ENCODE data around the gene NPPA.
"Not testable (repeated sequence)": the region's sequence is repeated elsewhere in the genome, so short reads cannot be mapped to it uniquely, and the experiment has no call there.

NPPA gene

GRCh38 chr1:11847667-11848372 is at the start of gene NPPA:
Gene NPPA (minus strand): TSS chr1:11847783. CDS start chr1:11847684, 99 bp downstream.
- peak; percentile 39 for DNase-seq (ENCODE audit: low spot score)

GRCh38 chr1:11894501-11894900 is 46.9 kb upstream of the NPPA start:
- DNase-seq (ENCODE audit: low spot score): not testable (repeated sequence)

- DNase-seq (ENCODE audit: low spot score): peak; percentile 83
Measured at GRCh38 chr1:11893907-11894251, 46.3 kb upstream of the NPPA start.

- DNase-seq (ENCODE audit: low spot score): no peak
Measured at GRCh38 chr1:11891433-11892186, 44.0 kb upstream of the NPPA start.

GRCh38 chr1:11888877-11889208 is 41.3 kb upstream of the NPPA start:
- no peak for DNase-seq (ENCODE audit: low spot score)

GRCh38 chr1:11888206-11888876 is 40.8 kb upstream of the NPPA start:
- no peak for DNase-seq (ENCODE audit: low spot score)

GRCh38 chr1:11887666-11888007 is 40.1 kb upstream of the NPPA start:
- no peak for DNase-seq (ENCODE audit: low spot score)

GRCh38 chr1:11886986-11887665 is 39.5 kb upstream of the NPPA start:
- no peak for DNase-seq (ENCODE audit: low spot score)

- no peak for DNase-seq (ENCODE audit: low spot score)
Measured at GRCh38 chr1:11885916-11886315, 38.3 kb upstream of the NPPA start.

GRCh38 chr1:11882814-11883538 is 35.4 kb upstream of the NPPA start:
- no peak for DNase-seq (ENCODE audit: low spot score)

- no peak for DNase-seq (ENCODE audit: low spot score)
Measured at GRCh38 chr1:11881749-11882441, 34.3 kb upstream of the NPPA start.

GRCh38 chr1:11880911-11881748 is 33.5 kb upstream of the NPPA start:
- no peak for DNase-seq (ENCODE audit: low spot score)

- no peak for DNase-seq (ENCODE audit: low spot score)
Measured at GRCh38 chr1:11880181-11880575, 32.6 kb upstream of the NPPA start.

- no peak for DNase-seq (ENCODE audit: low spot score)
Measured at GRCh38 chr1:11879311-11880180, 32.0 kb upstream of the NPPA start.

GRCh38 chr1:11878891-11879190 is 31.3 kb upstream of the NPPA start:
- no peak for DNase-seq (ENCODE audit: low spot score)

GRCh38 chr1:11878081-11878890 is 30.7 kb upstream of the NPPA start:
- no peak for DNase-seq (ENCODE audit: low spot score)

GRCh38 chr1:11877074-11877473 is 29.5 kb upstream of the NPPA start:
- DNase-seq (ENCODE audit: low spot score): no peak

GRCh38 chr1:11875094-11875493 is 27.5 kb upstream of the NPPA start:
- no peak for DNase-seq (ENCODE audit: low spot score)

- DNase-seq (ENCODE audit: low spot score): no peak
Measured at GRCh38 chr1:11874624-11875023, 27.0 kb upstream of the NPPA start.
